Liver (tissue), 3 donors: Measurements from ENCODE around the gene ZNF749.

Experiments used
- ATF3 ChIP-seq: IDR thresholded peaks from 2 replicates; pipeline ENCODE4 v1.6.1; 2016; ENCODE audit warnings: antibody characterized with exemption
- CTCF ChIP-seq: fragments of 150-350 bp; IDR thresholded peaks from 2 replicates; pipeline ENCODE4 v1.5.1; 2017; ENCODE audit warnings: improper control_type of control experiment, low read depth, low read length; ENCODE audit not compliant: missing input control
- EGR1 ChIP-seq, 2 donors: IDR thresholded peaks; 2 replicates each; pipeline ENCODE4 v1.6.1; 2016 to 2018; ENCODE audit warnings: antibody characterized with exemption in 2 of 2, low read depth in 2 of 2
- FOXA1 ChIP-seq: IDR thresholded peaks from 2 replicates; pipeline ENCODE4 v1.6.1; 2016; ENCODE audit warnings: antibody characterized with exemption
- GABPA ChIP-seq, 2 donors: IDR thresholded peaks in 1 of 2; conservative IDR thresholded peaks in 1 of 2; 2 replicates each; pipeline ENCODE4 v1.6.1; 2016; ENCODE audit warnings: antibody characterized with exemption in 2 of 2, mild to moderate bottlenecking in 1 of 2, moderate library complexity in 1 of 2
- JUND ChIP-seq, 2 donors: IDR thresholded peaks; 2 replicates each; pipeline ENCODE4 v1.6.1; 2016; ENCODE audit warnings: antibody characterized with exemption in 2 of 2
- NR2F2 ChIP-seq: IDR thresholded peaks from 2 replicates; pipeline ENCODE4 v1.6.1; 2016; ENCODE audit warnings: antibody characterized with exemption
- RAD21 ChIP-seq, 2 donors: IDR thresholded peaks; 2 replicates each; pipeline ENCODE4 v1.6.1; 2016; ENCODE audit warnings: antibody characterized with exemption in 2 of 2, mild to moderate bottlenecking in 2 of 2
- RXRA ChIP-seq, 2 donors: IDR thresholded peaks; 2 replicates each; pipeline ENCODE4 v1.6.1; 2017 to 2018; ENCODE audit warnings: antibody characterized with exemption in 2 of 2, mild to moderate bottlenecking in 1 of 2
- TAF1 ChIP-seq: conservative IDR thresholded peaks from 2 replicates; pipeline ENCODE4 v1.6.1; 2016; ENCODE audit warnings: antibody characterized with exemption, mild to moderate bottlenecking
- TF ChIP-seq, protein P1 (sequence below): IDR thresholded peaks from 2 replicates; pipeline ENCODE4 v1.6.1; 2016; ENCODE audit warnings: antibody characterized with exemption
- donor health status: healthy.
- donor health status: healthy.

GRCh38 chr19:57443121-57443696 lies 8.1 kb downstream of the ZNF749 start:
- TF ChIP-seq CTCF (no peak), FOXA1 (no peak), TAF1 (no peak), JUND (IDR thresholded peaks at IDR 0.05) (no peak), GABPA (IDR thresholded peaks at IDR 0.05 in 1 of 2, conservative IDR thresholded peaks at IDR 0.05 in 1 of 2) (no peak), ATF3 (no peak), EGR1 (IDR thresholded peaks at IDR 0.05; ENCODE audit: low read depth in 2 of 2) (no peak), RXRA (IDR thresholded peaks at IDR 0.05) (no peak), RAD21 (IDR thresholded peaks at IDR 0.05) (no peak), NR2F2 (no peak)
- TF ChIP-seq, protein P1, sequence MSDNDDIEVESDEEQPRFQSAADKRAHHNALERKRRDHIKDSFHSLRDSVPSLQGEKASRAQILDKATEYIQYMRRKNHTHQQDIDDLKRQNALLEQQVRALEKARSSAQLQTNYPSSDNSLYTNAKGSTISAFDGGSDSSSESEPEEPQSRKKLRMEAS = no peak
